ENCODE results near the gene YPEL1.

YPEL1 gene

GRCh38 chr22:21768435-21768834, 32.8 kb upstream of the YPEL1 start:
- no peak for DNase-seq (ENCODE audit: extremely low read depth, insufficient read length)
- TF ChIP-seq, protein P1, sequence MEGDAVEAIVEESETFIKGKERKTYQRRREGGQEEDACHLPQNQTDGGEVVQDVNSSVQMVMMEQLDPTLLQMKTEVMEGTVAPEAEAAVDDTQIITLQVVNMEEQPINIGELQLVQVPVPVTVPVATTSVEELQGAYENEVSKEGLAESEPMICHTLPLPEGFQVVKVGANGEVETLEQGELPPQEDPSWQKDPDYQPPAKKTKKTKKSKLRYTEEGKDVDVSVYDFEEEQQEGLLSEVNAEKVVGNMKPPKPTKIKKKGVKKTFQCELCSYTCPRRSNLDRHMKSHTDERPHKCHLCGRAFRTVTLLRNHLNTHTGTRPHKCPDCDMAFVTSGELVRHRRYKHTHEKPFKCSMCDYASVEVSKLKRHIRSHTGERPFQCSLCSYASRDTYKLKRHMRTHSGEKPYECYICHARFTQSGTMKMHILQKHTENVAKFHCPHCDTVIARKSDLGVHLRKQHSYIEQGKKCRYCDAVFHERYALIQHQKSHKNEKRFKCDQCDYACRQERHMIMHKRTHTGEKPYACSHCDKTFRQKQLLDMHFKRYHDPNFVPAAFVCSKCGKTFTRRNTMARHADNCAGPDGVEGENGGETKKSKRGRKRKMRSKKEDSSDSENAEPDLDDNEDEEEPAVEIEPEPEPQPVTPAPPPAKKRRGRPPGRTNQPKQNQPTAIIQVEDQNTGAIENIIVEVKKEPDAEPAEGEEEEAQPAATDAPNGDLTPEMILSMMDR (IDR thresholded peaks at IDR 0.05; ENCODE audit: insufficient read depth, low read length, poor library complexity, severe bottlenecking) = no peak
- no peak overlapping the region for H3K4me3 ChIP-seq (replicated peaks; ENCODE audit: low read depth, low read length)
- peaks cover 33% of the 10 kb centered on the region for H3K36me3 ChIP-seq (ENCODE audit: control insufficient read depth, insufficient read depth, low read length)
- H3K27me3 ChIP-seq (replicated peaks; ENCODE audit: control insufficient read depth, insufficient read depth, low read length) = no peaks in the 10 kb centered on the region

- Histone ChIP-seq H3K27me3 (replicated peaks; ENCODE audit: control insufficient read depth, insufficient read depth, low read length) (no peaks in the 10 kb centered on the region), H3K36me3 (ENCODE audit: control insufficient read depth, insufficient read depth, low read length) (peaks cover 26% of the 10 kb centered on the region), H3K4me3 (replicated peaks; ENCODE audit: low read depth, low read length) (no peak overlapping the region)
- TF ChIP-seq, protein P1 (IDR thresholded peaks at IDR 0.05; ENCODE audit: insufficient read depth, low read length, poor library complexity, severe bottlenecking) = no peak
- DNase-seq (ENCODE audit: extremely low read depth, insufficient read length) = no peak
Measured at GRCh38 chr22:21766691-21767462, 31.3 kb upstream of the YPEL1 start.

GRCh38 chr22:21765909-21766529, 30.4 kb upstream of the YPEL1 start:
- Histone ChIP-seq H3K36me3 (ENCODE audit: control insufficient read depth, insufficient read depth, low read length) (peaks cover 22% of the 10 kb centered on the region), H3K27me3 (replicated peaks; ENCODE audit: control insufficient read depth, insufficient read depth, low read length) (no peaks in the 10 kb centered on the region), H3K4me3 (replicated peaks; ENCODE audit: low read depth, low read length) (no peak overlapping the region)
- no peak for DNase-seq (ENCODE audit: extremely low read depth, insufficient read length)
- TF ChIP-seq, protein P1 (IDR thresholded peaks at IDR 0.05; ENCODE audit: insufficient read depth, low read length, poor library complexity, severe bottlenecking) = no peak

- no peak overlapping the region for H3K4me3 ChIP-seq (replicated peaks; ENCODE audit: low read depth, low read length)
- no peak for DNase-seq (ENCODE audit: extremely low read depth, insufficient read length)
- TF ChIP-seq, protein P1 (IDR thresholded peaks at IDR 0.05; ENCODE audit: insufficient read depth, low read length, poor library complexity, severe bottlenecking) = no peak
- H3K27me3 ChIP-seq (replicated peaks; ENCODE audit: control insufficient read depth, insufficient read depth, low read length) = no peaks in the 10 kb centered on the region
- H3K36me3 ChIP-seq (ENCODE audit: control insufficient read depth, insufficient read depth, low read length) = peaks cover 22% of the 10 kb centered on the region
Measured at GRCh38 chr22:21764038-21764804, 28.6 kb upstream of the YPEL1 start.

DNA sequence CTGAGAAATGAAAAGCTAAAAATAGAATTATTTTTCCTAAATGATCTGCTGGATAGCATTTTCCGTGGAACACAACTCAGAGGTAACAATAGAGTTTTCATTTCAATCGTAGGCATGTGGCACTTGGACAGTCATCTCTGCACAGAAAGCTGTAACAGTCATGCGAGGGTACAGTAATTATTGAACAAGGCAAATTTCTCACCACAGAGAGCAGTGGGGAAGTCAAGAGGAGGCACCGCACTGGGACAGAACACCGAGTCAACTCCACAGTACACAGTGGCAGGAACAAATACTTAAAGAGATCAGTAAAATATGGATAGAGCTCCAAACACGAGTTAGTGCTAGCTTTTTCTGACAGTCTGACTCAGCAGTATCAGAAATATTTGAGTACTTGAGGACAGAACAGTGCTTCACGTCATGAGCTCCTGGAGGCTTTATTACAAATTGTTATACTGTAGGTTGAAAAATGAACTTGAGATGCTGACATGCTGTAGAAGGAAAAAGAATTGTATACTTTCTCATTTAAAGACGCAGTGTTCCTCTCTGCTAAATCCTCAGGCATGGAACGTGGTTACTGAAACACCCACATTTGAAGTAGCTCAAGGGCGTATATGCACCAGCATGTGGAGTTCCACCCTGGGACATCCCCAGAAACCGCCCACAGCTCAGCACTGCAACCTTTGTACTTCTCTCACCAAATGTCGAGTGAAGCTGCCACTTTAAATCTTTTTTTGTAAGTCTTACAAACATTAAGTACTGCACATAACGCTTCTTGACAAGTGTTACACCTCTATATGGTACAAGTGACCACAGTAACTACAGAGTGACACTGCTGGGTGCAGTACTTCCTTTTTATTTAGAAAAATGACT, 27.4 kb upstream of the YPEL1 start:
- Histone ChIP-seq H3K27me3 (replicated peaks; ENCODE audit: control insufficient read depth, insufficient read depth, low read length) (no peaks in the 10 kb centered on the region), H3K4me3 (replicated peaks; ENCODE audit: low read depth, low read length) (no peak overlapping the region), H3K36me3 (ENCODE audit: control insufficient read depth, insufficient read depth, low read length) (peaks cover 21% of the 10 kb centered on the region)
- DNase-seq (ENCODE audit: extremely low read depth, insufficient read length) = no peak
- TF ChIP-seq, protein P1 (IDR thresholded peaks at IDR 0.05; ENCODE audit: insufficient read depth, low read length, poor library complexity, severe bottlenecking) = no peak
